Adrenal gland (tissue), 12 donors: ENCODE data around the gene SSH3. TPM values are rescaled to one million over a fixed set of nuclear protein-coding genes. Genes with fewer than 3 reads are reported as not detected.

ENCODE experiments used
- DNase-seq, 7 donors: peaks; one replicate each; pipeline ENCODE4 v3.0.0-alpha.2; 2019 to 2020
- H3K27ac ChIP-seq, 5 donors: fragments of 200-600 bp; sonication (generic) in 4 of 5; 1 replicate in 3 of 5; 2 replicates in 2 of 5; pipeline versions ENCODE4 v1.5.1 to v1.8.0; 2016 to 2020; ENCODE audit warnings: mild to moderate bottlenecking in 1 of 5
- H3K27me3 ChIP-seq: fragments of 200-600 bp; 2 replicates; pipeline ENCODE4 v1.8.0; 2021
- H3K36me3 ChIP-seq, 2 donors: fragments of 200-600 bp; replicated peaks in 1 of 2; 1 replicate in 1 of 2; 2 replicates in 1 of 2; pipeline versions ENCODE4 v1.5.1 to v1.8.0; 2018 to 2022
- H3K4me1 ChIP-seq, 2 donors: fragments of 200-600 bp; replicated peaks in 1 of 2; 1 replicate in 1 of 2; 2 replicates in 1 of 2; pipeline versions ENCODE4 v1.5.1 to v1.8.0; 2018 to 2021
- H3K4me3 ChIP-seq, 4 donors: fragments of 200-600 bp; sonication (generic) in 3 of 4; one replicate each; pipeline ENCODE4 v1.5.1; 2016 to 2018
- H3K9me3 ChIP-seq, 3 donors: fragments of 200-600 bp; sonication (generic) in 1 of 3; replicated peaks in 1 of 3; 1 replicate in 2 of 3; 2 replicates in 1 of 3; pipeline versions ENCODE4 v1.5.1 to v1.8.0; 2016 to 2021
- POLR2A ChIP-seq, 2 donors: fragments of 450-650 bp; IDR thresholded peaks; one replicate each; pipeline ENCODE4 v1.6.1; 2017; ENCODE audit warnings: antibody characterized with exemption in 2 of 2, mild to moderate bottlenecking in 2 of 2, moderate library complexity in 1 of 2
- WGBS, 4 donors: extraction: QIAGEN DNeasy Blood & Tissue Kit in 2 of 4; methylation state at CpG; one replicate each; pipeline versions ENCODE4 v1.1.5 to v1.1.7; 2013 to 2017; 5-methylcytosine and 5-hydroxymethylcytosine counted together
- intact Hi-C, 2 donors: fragments of 100-400 bp; cut with DNase I; formaldehyde crosslinking; loops; one replicate each; pipeline versions ENCODE4 v1.14.1 to v1.15.0; 2022 to 2023
- polyA plus RNA-seq, 3 donors: library from polyadenylated mRNA; stranded (reverse); fragments of 200-250 nt in 2 of 3; fragments of 350-450 nt in 1 of 3; fragmentation: Illumina TruSeq in 1 of 3; extraction: RNeasy Lipid Tissue Mini Kit (QIAGEN cat#74804) in 1 of 3; gene quantifications; one replicate each; pipeline ENCODE4 v1.2.3, GENCODE V29; 2013 to 2014
- total RNA-seq, 9 donors: library from RNA; depleted of rRNA in 4 of 9; stranded (reverse); fragments of >200 nt in 4 of 9; fragments of 120-200 nt in 1 of 9; fragmentation: NEBNext Ultra II Directional in 1 of 9; extraction: Animal tissue kit (Norgen Biotek cat#: 25700) in 1 of 9; gene quantifications; one replicate each; pipeline versions ENCODE4 v1.1.0 to v1.2.4, GENCODE V29; 2013 to 2023
- TF ChIP-seq, protein P1 (sequence below), 6 experiments: fragments of 450-650 bp in 4 of 6; fragments of 200-600 bp in 2 of 6; sonication (generic) in 1 of 6; IDR thresholded peaks; 1 replicate in 5 of 6; 2 replicates in 1 of 6; pipeline versions ENCODE4 v1.5.1 to v1.8.0; 2016 to 2021; ENCODE audit warnings: antibody characterized with exemption in 6 of 6, mild to moderate bottlenecking in 2 of 6, moderate library complexity in 1 of 6
- donor health status: healthy with polysubstance abuse.
- donor health status: Bipolar disorder and iron deficiency.
- donor health status: DM: yes; HTN: yes; CAD: no.
- donor health status: DM: no; HTN: no; CAD: no.
- donor health status: DM: no; HTN: no; CAD: no.
- donor health status: DM: yes; HTN: yes; CAD: no.

SSH3 gene
- total and polyA plus RNA-seq, 12 donors: 4.2 to 35.2 (median 24.6) TPM

DNA sequence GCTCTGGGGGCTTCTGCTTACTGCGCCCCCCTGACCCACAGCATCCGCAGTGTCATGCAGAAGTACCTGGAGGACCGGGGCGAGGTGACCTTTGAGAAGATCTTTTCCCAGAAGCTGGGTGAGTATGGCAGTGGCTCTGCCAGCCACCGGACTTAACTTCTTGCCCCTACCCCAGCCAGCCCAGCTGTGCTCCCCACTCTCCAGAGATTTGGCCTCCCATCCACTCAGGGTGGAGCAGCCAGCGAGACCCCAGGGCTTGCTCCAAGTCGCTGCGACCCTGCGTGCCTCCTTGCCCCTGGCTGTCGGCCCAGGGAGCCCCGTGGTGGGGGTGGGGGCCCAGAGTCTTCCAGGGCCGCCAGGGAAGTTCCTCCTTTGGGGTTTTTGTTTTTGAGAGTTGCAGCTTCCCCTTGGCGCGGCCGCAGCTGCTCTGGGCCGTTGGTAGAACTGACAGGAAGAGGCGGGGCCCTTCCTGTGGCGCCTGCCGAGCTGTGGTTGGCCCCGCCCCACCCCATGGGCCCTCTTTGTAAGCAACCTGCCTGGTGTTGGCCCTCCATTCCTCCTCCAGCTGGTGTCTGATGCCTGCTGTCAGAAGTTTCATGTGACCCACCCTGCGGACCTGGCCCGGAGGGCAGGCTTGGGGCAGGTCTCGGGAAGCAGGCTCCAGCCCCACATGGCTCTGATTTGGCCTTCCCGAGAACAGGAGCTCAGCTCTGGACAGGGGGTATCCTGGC lies 25.9 kb upstream of the SSH3 start:
- no peaks in the 10 kb centered on the region for H3K9me3 ChIP-seq
- peak overlapping the region; percentile 19 to 89 (median 64) for H3K27ac ChIP-seq
- WGBS, 4 donors: 46 to 72% (median 54%) methylated on average over 6 to 24 of the region's 24 CpGs
- peaks cover 0 to 38% of the 10 kb centered on the region in 2 donors for H3K36me3 ChIP-seq
- no peaks in the 10 kb centered on the region for H3K27me3 ChIP-seq
- no peak overlapping the region for H3K4me3 ChIP-seq
- peak; percentile 70 to 90 (median 82) for DNase-seq
- intact Hi-C loops: no loop called here
- H3K4me1 ChIP-seq: peaks cover 48 to 72% of the 10 kb centered on the region in 2 donors
- TF ChIP-seq, protein P1, sequence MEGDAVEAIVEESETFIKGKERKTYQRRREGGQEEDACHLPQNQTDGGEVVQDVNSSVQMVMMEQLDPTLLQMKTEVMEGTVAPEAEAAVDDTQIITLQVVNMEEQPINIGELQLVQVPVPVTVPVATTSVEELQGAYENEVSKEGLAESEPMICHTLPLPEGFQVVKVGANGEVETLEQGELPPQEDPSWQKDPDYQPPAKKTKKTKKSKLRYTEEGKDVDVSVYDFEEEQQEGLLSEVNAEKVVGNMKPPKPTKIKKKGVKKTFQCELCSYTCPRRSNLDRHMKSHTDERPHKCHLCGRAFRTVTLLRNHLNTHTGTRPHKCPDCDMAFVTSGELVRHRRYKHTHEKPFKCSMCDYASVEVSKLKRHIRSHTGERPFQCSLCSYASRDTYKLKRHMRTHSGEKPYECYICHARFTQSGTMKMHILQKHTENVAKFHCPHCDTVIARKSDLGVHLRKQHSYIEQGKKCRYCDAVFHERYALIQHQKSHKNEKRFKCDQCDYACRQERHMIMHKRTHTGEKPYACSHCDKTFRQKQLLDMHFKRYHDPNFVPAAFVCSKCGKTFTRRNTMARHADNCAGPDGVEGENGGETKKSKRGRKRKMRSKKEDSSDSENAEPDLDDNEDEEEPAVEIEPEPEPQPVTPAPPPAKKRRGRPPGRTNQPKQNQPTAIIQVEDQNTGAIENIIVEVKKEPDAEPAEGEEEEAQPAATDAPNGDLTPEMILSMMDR (IDR thresholded peaks at IDR 0.05): no peak
- no peak for TF ChIP-seq POLR2A (IDR thresholded peaks at IDR 0.05)

DNA sequence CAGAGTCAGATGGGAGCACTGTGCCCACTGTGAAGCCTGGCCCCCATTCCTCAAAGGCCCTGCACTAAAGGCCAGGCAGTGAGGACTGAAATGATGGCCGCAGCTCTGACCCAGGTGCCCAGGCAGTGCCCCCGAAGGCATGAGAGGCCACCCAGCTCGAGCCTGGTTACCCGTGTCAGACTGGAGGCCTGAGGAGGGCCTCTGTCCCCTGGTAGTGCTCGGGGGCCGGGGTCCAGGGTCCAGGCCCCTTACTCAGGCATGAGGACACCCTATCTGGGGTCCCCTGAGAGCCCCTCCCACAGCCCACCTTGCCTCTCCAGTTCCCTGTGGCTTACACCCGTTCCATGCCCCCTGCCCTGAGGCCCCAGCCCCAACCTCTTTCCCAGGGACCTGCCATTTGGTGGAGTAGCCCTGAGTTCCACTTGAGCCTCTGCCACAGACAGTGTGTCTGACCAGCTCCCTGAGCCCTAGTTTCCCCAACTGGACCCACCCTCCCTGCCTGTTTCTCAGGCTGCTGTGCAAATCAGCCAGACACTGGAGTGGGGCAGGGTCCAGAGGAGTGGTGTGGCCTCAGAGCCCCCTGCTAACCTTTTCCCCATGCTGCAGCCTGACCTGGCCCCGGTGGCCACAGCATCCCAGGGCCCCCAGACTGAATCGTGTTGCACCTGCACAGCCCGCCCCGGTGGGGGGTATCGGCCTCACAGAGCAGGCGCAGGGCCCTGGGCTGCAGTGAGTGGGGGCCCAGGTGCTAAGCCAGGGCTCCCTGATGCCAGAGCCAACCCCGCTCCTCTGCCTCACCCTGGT lies 25.0 kb upstream of the SSH3 start:
- Histone ChIP-seq H3K4me3 (no peak overlapping the region), H3K9me3 (no peaks in the 10 kb centered on the region), H3K36me3 (peaks cover 0 to 47% of the 10 kb centered on the region in 2 donors), H3K4me1 (peaks cover 38 to 63% of the 10 kb centered on the region in 2 donors), H3K27ac (peak overlapping the region; percentile 11 to 89 (median 64)), H3K27me3 (no peaks in the 10 kb centered on the region)
- 83 to 91% (median 85%) methylated on average over 7 to 14 of the region's 14 CpGs for WGBS, 4 donors
- DNase-seq: peak in 1 of 7 donors; percentile 7
- intact Hi-C loops: no loop called here
- no peak for TF ChIP-seq POLR2A (IDR thresholded peaks at IDR 0.05)
- TF ChIP-seq, protein P1 (IDR thresholded peaks at IDR 0.05): no peak

DNA sequence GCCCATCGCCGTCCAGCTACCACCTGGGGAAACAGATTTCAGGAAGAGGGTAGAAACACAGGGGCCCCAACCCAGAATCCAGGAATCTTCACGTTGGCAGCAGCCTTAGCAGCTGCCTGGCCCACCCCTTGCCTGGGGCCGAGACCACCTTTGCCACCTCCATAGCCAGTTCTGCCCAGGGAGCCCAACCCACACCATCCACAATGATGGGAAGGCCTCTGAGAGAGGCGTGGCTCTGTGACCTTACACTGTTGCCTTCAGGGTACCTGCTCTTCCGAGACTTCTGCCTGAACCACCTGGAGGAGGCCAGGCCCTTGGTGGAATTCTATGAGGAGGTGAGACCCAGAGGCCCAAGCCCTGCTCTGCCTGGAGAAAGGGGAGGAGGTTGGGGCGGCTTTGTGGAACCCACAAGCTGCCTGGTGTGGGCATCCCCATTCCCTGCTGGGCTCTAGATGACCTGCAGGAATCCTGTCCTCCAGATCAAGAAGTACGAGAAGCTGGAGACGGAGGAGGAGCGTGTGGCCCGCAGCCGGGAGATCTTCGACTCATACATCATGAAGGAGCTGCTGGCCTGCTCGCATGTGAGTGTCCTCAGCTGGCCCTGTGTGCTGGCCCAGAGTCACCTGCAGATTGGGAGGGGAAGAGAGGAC lies 24.3 kb upstream of the SSH3 start:
- Histone ChIP-seq H3K4me1 (peaks cover 31 to 55% of the 10 kb centered on the region in 2 donors), H3K9me3 (no peaks in the 10 kb centered on the region), H3K4me3 (no peak overlapping the region), H3K27me3 (no peaks in the 10 kb centered on the region), H3K27ac (peak overlapping the region in 2 of 5 donors; percentile 80 to 89), H3K36me3 (peaks cover 0 to 55% of the 10 kb centered on the region in 2 donors)
- TF ChIP-seq, protein P1 (IDR thresholded peaks at IDR 0.05): no peak
- TF ChIP-seq POLR2A (IDR thresholded peaks at IDR 0.05): no peak
- WGBS, 4 donors: 79 to 89% (median 82%) methylated on average over 3 to 14 of the region's 14 CpGs
- peak in 1 of 7 donors; percentile 7 for DNase-seq
- intact Hi-C loops: no loop called here
